ENCODE results near the gene CYP3A4. TPM values are rescaled to one million over a fixed set of nuclear protein-coding genes. Genes with fewer than 3 reads are reported as not detected.
"Not testable (repeated sequence)": the region's sequence is repeated elsewhere in the genome, so short reads cannot be mapped to it uniquely, and the experiment has no call there.

The CYP3A4 gene
- total RNA-seq, 2 experiments from 2014 or later = not detected

GRCh38 chr7:99762680-99763327, 21.2 kb downstream of the CYP3A4 start:
- POLR2A ChIA-PET = no interaction called here
- CTCF ChIA-PET = no interaction called here

DNA sequence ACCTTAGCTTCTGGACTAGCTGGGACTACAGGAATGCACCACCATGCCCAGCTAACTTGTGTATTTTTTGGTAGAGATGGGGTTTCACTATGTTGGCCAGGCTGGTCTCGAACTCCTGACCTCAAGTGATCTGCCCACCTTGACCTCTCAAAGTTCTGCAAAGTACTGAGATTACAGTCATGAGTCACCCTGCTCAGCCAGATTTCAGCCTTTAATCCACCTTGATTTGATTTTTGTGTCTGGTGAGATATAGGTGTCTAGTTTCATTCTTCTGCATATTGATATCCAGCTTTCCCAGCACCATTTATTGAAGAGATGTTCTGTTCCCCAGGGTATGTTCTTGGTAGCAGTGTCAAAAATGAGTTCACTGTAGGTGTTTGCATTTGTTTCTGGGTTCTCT, 28.9 kb downstream of the CYP3A4 start:
- POLR2A ChIA-PET = no interaction called here
- CTCF ChIA-PET = no interaction called here

DNA sequence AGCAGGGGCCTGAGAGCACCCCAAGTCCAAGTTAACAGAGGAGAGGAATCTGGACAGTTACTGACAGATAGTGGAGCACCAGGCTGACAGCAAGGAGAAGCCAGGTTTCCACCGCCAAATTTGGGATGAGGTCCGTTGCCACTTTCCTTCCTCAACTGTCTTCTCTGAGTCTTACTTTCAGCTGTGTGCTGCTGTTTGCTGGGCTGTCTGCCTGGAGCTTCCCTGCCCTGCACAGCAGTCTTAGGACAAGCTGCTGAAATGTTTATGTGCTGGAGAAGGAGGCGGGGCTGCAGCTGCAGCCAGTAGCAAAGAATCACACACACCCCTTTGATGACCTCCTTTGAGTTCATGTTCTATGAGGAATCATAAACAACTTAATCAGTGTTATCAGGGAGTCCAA, 31.6 kb downstream of the CYP3A4 start:
- POLR2A ChIA-PET = no interaction called here
- CTCF ChIA-PET = no interaction called here

- POLR2A ChIA-PET, CTCF ChIA-PET: not testable (repeated sequence)
Observed at GRCh38 chr7:99751322-99752052, 32.5 kb downstream of the CYP3A4 start.

GRCh38 chr7:99748846-99749579, 35.0 kb downstream of the CYP3A4 start:
- POLR2A ChIA-PET = no interaction called here

DNA sequence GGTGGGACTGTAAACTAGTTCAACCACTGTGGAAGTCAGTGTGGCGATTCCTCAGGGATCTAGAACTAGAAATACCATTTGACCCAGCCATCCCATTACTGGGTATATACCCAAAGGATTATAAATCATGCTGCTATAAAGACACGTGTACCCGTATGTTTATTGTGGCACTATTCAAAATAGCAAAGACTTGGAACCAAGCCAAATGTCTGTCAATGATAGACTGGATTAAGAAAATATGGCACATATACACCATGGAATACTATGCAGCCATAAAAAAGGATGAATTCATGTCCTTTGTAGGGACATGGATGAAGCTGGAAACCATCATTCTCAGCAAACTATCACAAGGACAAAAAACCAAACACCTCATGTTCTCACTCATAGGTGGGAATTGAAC, 37.1 kb downstream of the CYP3A4 start:
- CTCF ChIA-PET, POLR2A ChIA-PET: not testable (repeated sequence)

More at GRCh38 chr7:99748846-99749579, 35.0 kb downstream of the CYP3A4 start:
- CTCF ChIA-PET = no interaction called here

DNA sequence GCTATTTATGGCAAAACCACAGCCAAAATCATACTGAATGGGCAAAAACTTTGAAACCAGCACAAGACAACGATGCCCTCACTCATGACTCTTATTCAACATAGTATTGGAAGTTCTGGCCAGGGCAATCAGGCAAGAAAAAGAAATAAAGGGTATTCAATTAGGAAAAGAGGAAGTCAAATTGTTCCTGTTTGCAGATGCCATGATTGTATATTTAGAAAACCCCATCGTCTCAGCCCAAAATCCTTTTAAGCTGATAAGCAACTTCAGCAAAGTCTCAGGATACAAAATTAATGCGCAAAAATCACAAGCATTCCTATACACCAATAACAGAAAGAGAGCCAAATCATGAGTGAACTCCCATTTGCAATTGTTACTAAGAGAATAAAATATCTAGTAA, 38.6 kb downstream of the CYP3A4 start:
- CTCF ChIA-PET, POLR2A ChIA-PET: not testable (repeated sequence)

- ChIA-PET POLR2A (no interaction called here), CTCF (no interaction called here)
Observed at GRCh38 chr7:99742737-99743394, 41.1 kb downstream of the CYP3A4 start.

- ChIA-PET POLR2A (no interaction called here), CTCF (interaction anchor here (0.5 kb wide), 1 partner anchor 303 kb away, joined by 5 read pairs; no protein-coding TSS in a partner anchor)
Observed at GRCh38 chr7:99741441-99741795, 42.6 kb downstream of the CYP3A4 start.

DNA sequence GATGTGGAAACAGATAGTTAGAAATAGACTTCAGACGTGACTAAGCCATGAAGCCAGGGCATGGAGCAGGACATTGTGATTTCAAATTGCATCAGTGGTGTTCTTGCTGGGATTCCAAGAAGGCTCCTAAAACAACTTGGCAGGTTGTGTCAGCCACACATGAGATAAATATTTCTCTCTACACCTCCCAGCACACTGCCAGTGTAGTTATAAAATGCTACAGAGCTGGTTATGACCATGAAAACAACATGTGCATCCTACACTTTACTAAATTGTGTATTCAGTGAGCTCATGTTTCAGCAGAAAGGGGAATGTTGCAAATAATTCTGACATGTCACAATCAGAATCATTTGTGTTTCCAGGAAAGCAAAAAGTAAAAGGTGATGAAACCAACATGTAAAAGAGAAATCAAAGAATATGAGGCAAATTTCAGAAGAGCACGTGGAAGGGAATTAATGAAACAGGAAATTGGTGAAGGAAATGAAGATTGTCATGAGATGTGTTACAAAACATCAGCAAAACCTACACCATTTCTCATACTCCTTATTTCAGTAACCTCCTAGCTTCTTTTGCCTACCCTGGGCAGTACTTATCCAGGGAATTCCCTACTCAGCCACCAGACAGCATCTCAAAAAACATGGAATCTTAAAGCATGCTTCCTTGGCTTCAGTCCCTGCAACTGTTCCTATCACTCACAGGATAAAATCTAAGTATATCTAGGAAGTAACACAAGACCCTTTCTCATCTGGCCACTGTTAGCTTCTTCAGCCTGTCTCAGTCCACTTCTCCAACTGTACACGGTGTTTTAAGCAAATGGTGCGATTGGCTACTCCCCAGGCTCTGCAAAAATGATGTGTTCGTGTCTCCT, 43.2 kb downstream of the CYP3A4 start:
- CTCF ChIA-PET = no interaction called here
- POLR2A ChIA-PET = no interaction called here

DNA sequence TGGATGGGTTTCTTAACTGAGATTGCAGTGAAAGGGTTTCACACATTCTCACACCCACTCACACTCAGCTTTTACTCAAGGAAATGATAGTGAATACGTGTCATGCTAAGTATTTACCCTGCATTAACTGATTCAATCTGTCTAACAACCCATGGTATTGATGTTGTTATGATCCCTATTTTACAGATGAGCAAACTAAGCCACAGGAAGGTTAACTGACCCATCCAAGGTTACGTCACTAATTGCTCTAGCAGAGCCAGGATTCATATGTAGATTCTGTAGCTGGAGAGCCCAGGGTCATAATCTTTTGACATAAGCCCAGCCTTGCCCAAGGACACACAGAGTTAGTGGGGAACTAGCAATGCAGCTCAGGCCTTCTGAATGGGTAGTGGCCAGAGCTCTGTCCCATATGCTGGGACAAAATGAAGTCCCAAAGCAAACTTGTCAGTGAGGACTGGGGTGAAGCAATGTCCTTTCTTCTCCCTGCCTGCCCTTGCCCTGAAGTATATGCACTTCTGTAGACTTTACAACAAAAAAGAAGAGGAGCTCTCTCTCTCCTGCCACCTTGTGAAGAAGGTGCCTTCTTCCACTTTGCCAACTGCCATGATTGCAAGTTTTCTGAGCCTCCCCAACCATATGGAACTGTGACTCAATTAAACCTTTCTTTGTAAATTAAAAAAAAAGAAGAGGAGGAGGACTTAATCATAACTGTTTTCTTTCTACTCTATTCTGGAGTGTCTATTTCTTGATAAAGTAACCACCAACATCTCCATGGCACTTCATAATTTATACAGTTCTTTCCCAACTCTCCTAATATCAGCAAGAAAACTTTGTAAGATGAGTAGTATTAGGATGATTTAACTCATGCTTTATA, 44.0 kb downstream of the CYP3A4 start:
- POLR2A ChIA-PET = no interaction called here
- CTCF ChIA-PET = no interaction called here

DNA sequence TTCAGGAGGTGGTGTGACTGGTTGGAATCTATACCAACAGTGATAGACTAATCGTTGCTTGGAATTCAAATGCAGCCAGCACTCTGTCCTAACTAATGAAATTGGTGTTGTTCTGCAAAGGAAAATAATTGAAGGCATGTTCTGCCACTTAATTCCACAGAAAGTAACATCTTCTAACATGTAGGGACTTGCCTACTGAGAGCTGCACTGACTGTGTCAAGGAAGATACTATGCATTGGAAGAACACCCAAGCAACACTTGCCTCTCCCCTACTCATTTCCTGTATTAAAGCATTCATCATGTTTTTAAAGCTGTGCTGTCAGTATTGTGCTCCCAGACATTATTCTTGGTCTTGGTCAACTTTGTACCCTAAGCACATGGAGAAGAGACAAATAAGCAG, 46.3 kb downstream of the CYP3A4 start:
- ChIA-PET CTCF (no interaction called here), POLR2A (no interaction called here)

- POLR2A ChIA-PET, CTCF ChIA-PET: not testable (repeated sequence)
Observed at GRCh38 chr7:99736667-99737066, 47.3 kb downstream of the CYP3A4 start.

DNA sequence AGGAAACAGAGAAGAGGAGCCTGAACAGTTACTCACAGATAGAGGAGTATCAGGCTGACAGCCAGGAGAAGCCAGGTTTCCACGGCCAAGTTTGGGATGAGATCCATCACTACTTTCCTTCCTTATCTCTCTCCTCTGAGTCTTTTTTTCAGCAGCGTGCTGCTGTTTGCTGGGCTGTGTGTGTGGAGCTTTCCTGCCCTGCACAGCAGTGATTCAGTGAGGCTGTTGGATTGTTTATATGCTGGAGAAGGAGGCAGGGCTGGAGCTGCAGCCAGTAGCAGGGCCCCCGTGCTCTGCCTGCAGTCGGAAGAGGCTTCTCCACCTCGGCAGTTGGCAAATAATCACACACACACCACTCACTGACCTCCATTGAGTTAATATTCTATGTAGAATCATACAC, 49.0 kb downstream of the CYP3A4 start, which contains the start of gene CYP3A7:
TSS of gene CYP3A7 (minus strand) at position 210 of the 400 bp plus-strand sequence. CDS start at position 107, 103 bp downstream.
- ChIA-PET CTCF (no interaction called here), POLR2A (no interaction called here)

DNA sequence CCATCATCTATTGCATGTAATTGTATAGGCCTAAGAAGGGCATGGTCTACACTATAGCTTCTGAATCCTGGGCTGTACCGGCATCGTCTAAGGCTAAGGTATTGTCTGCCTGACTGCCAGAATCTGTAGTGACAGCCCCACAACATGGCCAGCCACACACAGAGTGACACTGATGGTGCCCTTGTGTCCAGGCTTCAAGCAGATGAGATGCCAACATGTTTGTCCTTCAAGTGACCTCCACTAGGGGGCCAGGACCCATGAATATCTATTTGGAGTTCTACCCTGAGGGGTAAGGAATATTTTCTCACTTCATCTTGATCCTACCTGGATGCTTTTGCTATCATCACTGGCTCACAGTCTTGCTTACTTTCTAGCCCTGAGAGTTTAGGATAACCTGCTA, 50.5 kb downstream of the CYP3A4 start:
- CTCF ChIA-PET = no interaction called here

GRCh38 chr7:99733003-99733402, 51.0 kb downstream of the CYP3A4 start:
- POLR2A ChIA-PET = no interaction called here
- CTCF ChIA-PET = no interaction called here

More for the DNA sequence above, 50.5 kb downstream of the CYP3A4 start:
- POLR2A ChIA-PET = no interaction called here

DNA sequence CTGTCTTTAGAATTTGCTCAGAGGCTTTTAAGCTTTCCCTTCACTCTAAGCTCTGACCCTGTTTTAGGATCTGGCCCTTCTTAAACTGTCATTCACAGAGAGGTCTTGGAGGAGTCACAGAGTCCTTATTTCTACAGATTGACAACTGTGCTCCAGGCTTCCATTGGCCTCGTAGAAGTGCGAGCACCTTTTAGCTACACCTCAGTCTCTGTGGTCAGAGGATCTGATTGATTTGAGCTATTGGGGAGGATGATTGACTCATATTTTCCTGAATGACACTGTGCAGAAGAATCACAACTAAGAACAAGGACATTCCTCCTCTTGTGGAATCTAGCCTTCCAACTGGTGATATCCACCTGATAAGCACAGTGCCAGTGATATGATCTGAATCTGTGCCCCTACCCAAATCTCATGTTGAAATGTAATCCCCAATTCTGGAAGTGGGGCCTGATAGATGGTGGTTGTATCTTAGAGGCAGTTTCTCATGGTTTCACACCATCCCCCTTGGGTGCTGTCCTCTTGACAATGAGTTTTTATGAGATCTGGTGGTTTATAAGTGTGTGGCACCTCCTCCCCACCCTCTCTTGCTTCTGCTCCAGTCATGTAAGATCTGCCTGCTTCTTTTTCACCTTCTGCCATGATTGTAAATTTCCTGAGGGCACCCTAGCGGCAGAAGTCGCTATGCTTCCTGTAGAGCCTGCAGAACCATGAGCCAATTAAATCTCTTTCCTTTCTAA, 52.2 kb downstream of the CYP3A4 start:
- CTCF ChIA-PET = no interaction called here

GRCh38 chr7:99730992-99731391, 53.0 kb downstream of the CYP3A4 start:
- POLR2A ChIA-PET = no interaction called here
- CTCF ChIA-PET = no interaction called here

More for the DNA sequence above, 52.2 kb downstream of the CYP3A4 start:
- POLR2A ChIA-PET = no interaction called here

Measured in activated CD8-positive, alpha-beta memory T cell treated with anti-CD3 and anti-CD28 coated beads for 36 hours (primary cell).